H1 (cell line): ENCODE measurements around the gene TRAF3IP1.

Experiments used
- BACH1 ChIP-seq: IDR thresholded peaks from 2 replicates; pipeline ENCODE4 v1.6.1; 2012; ENCODE audit warnings: low read length, improper control_type of control experiment
- CHD1 ChIP-seq: IDR thresholded peaks from 2 replicates; pipeline ENCODE4 v1.6.1; 2012; ENCODE audit warnings: low read depth, low read length, improper control_type of control experiment
- EZH2 ChIP-seq: fragments of 200-600 bp; sonication (generic); IDR thresholded peaks from 2 replicates; pipeline ENCODE4 v1.7.1; 2012; ENCODE audit warnings: low read depth, mild to moderate bottlenecking, moderate library complexity, low read length, inconsistent platforms; ENCODE audit not compliant: severe bottlenecking
- JUND ChIP-seq: IDR thresholded peaks from 2 replicates; pipeline ENCODE4 v1.6.1; 2011; ENCODE audit warnings: mild to moderate bottlenecking, improper control_type of control experiment, low read length
- SIN3A ChIP-seq, 2 experiments: IDR thresholded peaks in 1 of 2; conservative IDR thresholded peaks in 1 of 2; 2 replicates each; pipeline ENCODE4 v1.6.1; 2011 to 2012; ENCODE audit warnings: low read length in 2 of 2, improper control_type of control experiment in 1 of 2, low read depth in 1 of 2, mild to moderate bottlenecking in 1 of 2
- USF2 ChIP-seq: IDR thresholded peaks from 2 replicates; pipeline ENCODE4 v1.6.1; 2011; ENCODE audit warnings: low read length, improper control_type of control experiment

- TF ChIP-seq BACH1: no peak
- TF ChIP-seq JUND: no peak
- TF ChIP-seq CHD1: no peak
- no peak for TF ChIP-seq SIN3A (conservative IDR thresholded peaks at IDR 0.05 in 1 of 2, IDR thresholded peaks at IDR 0.05 in 1 of 2; ENCODE audit: low read depth in 1 of 2, low read length in 2 of 2)
- TF ChIP-seq USF2: no peak
- no peak for TF ChIP-seq EZH2
These were observed 70.8 kb downstream of the TRAF3IP1 start for GRCh38 chr2:238391042-238391689.
